HL-60/S4 treated with phorbol 12-myristate 13-acetate at 8.2 ng/mL for 4 days and 3 days (cell line): Measurements from ENCODE around the gene TSPAN16.

Source experiments
- in situ Hi-C: fragments of 300-500 bp; cut with MboI; formaldehyde crosslinking; loops from 2 replicates; pipeline ENCODE4 v1.15.0; 2022; ENCODE audit warnings: low sequenced_read_pairs

The TSPAN16 gene

GRCh38 chr19:11295665-11296245 is at the start of gene TSPAN16:
Gene TSPAN16, plus strand, starts transcription at chr19:11296160. Its CDS starts 138 bp downstream, at chr19:11296298.
- in situ Hi-C loops: no loop called here

- in situ Hi-C loops: no loop called here
Measured at GRCh38 chr19:11246941-11247340, 49.0 kb upstream of the TSPAN16 start.

- in situ Hi-C loops: no loop called here
Measured at GRCh38 chr19:11247391-11247790, 48.6 kb upstream of the TSPAN16 start.

- in situ Hi-C loops: no loop called here
Measured at GRCh38 chr19:11247934-11248333, 48.0 kb upstream of the TSPAN16 start.

GRCh38 chr19:11248852-11249251 is 47.1 kb upstream of the TSPAN16 start:
- in situ Hi-C loops: no loop called here

- in situ Hi-C loops: no loop called here
Measured at GRCh38 chr19:11251217-11251616, 44.7 kb upstream of the TSPAN16 start.

- in situ Hi-C loops: no loop called here
Measured at GRCh38 chr19:11251650-11252314, 44.2 kb upstream of the TSPAN16 start.

- in situ Hi-C loops: no loop called here
Measured at GRCh38 chr19:11252665-11253355, 43.1 kb upstream of the TSPAN16 start.

- in situ Hi-C loops: no loop called here
Measured at GRCh38 chr19:11254666-11255065, 41.3 kb upstream of the TSPAN16 start.

- in situ Hi-C loops: no loop called here
Measured at GRCh38 chr19:11256189-11256588, 39.8 kb upstream of the TSPAN16 start.

GRCh38 chr19:11257846-11258380 is 38.0 kb upstream of the TSPAN16 start:
- in situ Hi-C loops: no loop called here

- in situ Hi-C loops: no loop called here
Measured at GRCh38 chr19:11260996-11261395, 35.0 kb upstream of the TSPAN16 start.

GRCh38 chr19:11261431-11261970 is 34.5 kb upstream of the TSPAN16 start:
- in situ Hi-C loops: no loop called here

- in situ Hi-C loops: no loop called here
Measured at GRCh38 chr19:11261971-11262839, 33.8 kb upstream of the TSPAN16 start, which contains the start of gene DOCK6. Gene DOCK6, minus strand, starts transcription at chr19:11262524. Its CDS starts 84 bp downstream, at chr19:11262440.

GRCh38 chr19:11263726-11264125 is 32.2 kb upstream of the TSPAN16 start:
- in situ Hi-C loops: no loop called here

- in situ Hi-C loops: no loop called here
Measured at GRCh38 chr19:11264452-11265176, 31.3 kb upstream of the TSPAN16 start.

- in situ Hi-C loops: no loop called here
Measured at GRCh38 chr19:11265177-11265784, 30.7 kb upstream of the TSPAN16 start.

- in situ Hi-C loops: no loop called here
Measured at GRCh38 chr19:11265785-11266236, 30.1 kb upstream of the TSPAN16 start.

- in situ Hi-C loops: no loop called here
Measured at GRCh38 chr19:11267316-11268085, 28.5 kb upstream of the TSPAN16 start.
